Measurements from ENCODE around the gene SUN5.

The SUN5 gene

DNA sequence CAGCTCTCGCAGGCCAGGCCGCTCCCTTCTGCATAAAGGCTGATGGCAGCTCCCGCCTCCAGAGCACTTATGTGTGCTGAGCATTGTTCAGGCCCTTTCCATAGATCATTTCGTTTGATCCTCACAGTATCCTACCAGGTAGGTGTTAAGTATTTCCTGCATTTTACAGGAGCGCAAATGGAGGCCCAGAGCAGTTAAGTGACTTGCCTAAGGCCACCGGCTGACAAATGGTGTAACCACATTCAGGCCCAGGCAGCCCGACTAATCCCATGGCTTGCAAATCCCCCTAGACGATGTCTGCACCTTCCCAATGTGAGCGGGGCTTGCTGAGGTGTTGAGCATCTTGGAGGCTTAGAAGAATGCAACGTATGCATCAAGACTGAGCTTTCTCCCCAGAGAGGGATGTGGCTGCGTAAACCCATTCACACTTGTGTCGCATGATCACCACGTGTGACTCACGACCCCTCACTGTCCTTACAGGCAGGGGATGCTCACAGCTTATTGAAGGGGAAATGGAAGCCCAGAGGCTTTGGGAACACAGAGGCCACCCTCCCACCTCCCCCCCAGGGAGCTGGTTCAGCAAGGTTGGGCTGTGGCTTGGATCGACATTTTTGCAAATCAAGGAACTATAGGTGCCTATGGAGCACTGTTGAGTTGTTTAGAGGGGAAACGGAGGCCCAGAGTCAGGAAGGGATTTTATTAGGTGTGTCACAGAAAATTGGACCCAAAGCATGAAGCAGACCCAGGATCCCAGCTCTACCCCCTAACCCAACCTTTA lies 10.3 kb upstream of the SUN5 start:
- DNase-seq (ENCODE audit: low spot score) = no peak

- DNase-seq (ENCODE audit: low spot score) = no peak
Observed at GRCh38 chr20:33013701-33014326, 9.6 kb upstream of the SUN5 start.

- no peak for DNase-seq (ENCODE audit: low spot score)
Observed at GRCh38 chr20:33012327-33013189, 8.3 kb upstream of the SUN5 start.

GRCh38 chr20:33010674-33011449 lies 6.6 kb upstream of the SUN5 start:
- no peak for DNase-seq (ENCODE audit: low spot score)

DNA sequence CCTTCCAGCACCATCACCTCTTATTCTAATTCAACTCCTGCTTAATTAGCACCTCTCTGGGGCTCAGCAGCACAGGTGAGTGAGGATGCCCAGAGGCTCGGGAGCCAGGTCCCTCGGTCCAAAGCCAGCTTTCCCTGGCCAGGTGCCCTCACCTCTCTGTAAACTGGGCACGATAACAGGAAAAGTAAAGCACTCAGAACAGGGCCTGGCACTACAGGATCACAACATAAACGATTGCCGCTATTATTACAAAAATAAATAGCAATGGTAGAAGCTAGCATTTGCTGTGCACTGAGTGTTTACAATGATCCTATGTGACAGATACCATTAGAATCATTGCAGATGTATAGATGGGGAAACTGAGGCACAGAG lies 5.9 kb upstream of the SUN5 start:
- DNase-seq (ENCODE audit: low spot score) = no peak

DNA sequence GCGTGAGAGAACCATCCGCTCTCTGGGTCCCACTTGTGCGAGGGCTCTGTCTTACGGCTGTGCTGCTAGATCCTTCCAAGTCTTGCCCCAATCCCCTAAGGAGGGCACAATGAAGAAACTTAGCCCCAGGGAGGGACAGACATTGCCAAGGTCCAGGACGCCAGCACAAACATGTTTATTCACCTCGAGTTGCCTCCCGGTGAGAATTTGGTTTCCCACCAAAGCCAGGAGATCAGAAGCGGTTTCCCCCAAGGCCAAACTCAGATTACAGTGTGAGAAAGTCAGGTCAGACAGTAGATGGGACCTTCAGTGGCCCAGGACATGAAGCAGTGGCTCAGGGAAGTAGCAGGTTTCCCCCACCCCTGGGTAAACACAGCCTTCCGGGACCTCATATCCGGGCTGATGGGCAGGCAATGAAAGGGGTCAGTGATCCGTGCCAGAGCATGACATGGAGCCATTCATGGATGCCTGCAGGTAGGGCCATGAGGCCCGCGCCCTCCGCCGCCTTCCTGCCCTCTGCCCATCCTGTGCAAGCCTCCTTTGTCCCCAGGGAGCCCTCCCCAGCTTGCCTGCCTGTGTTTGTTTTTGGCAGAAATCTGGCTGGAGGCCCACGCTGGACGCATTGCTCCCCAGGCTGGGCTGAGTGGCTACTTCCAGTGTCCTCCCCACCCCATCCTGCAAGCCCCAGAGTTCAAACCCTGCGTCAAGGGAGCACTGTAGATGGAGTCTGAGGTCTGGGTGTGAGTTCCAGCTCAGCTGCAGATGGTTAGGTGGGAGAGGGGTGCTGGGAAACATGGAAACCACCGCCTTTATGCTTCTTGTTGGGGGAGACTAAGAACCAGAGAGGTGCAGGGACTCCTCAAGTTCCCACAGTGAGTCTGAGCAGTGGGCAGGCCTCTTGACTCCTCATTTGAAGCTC lies 5.2 kb upstream of the SUN5 start:
- DNase-seq (ENCODE audit: low spot score) = no peak

- DNase-seq (ENCODE audit: low spot score) = no peak
Observed at GRCh38 chr20:33008336-33009213, 4.3 kb upstream of the SUN5 start.

DNA sequence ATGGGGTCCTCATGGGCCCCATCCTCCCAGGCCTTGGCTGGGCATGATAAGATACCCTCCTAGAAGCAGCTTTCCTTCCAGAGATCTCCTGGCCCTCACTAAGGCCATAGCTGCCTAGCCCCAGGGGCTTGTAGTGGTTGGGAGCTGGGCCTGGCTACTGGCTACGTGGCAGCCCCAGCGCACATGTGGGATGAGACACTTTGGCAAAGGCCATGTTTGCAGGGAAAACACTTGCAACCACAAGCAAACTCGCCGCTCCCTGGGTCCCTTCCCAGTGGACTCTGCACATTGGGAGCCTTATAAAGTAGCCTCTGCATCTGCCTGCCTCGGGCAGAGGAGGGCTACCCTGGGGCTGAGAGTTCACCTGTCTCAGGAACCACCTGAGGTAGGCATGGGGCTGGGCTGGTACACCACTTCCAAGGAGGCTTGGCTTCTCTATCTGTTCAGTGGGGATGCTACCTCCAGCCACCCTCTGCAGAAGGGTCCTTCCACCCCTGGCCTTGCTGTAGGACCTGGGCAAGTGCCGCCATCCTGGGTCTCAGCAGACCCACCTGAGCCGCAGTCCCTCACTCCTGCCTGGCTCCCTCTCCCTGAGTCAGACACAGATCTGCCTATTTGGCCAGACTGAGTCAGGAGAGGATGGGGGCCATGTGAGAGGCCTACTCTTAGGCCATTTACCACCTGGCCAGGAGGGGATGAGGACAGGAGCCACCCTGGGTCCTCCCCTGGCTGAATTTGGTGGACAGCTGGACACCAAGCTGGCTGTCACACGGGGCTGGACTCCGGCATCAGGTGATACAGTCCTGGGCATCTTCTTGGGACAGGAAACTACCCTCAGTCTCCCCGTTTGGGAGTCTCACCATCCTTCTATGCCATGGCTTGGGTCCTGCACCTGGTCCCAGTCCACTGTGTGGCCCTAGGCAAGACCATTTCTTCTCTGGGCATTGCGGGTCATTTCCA lies 3.4 kb upstream of the SUN5 start, which contains the start of gene BPIFB2:
BPIFB2 (plus strand) TSS at position 329 of the 960 bp plus-strand sequence. CDS start 871 bp downstream, outside the sequence.
- no peak for DNase-seq (ENCODE audit: low spot score)

DNA sequence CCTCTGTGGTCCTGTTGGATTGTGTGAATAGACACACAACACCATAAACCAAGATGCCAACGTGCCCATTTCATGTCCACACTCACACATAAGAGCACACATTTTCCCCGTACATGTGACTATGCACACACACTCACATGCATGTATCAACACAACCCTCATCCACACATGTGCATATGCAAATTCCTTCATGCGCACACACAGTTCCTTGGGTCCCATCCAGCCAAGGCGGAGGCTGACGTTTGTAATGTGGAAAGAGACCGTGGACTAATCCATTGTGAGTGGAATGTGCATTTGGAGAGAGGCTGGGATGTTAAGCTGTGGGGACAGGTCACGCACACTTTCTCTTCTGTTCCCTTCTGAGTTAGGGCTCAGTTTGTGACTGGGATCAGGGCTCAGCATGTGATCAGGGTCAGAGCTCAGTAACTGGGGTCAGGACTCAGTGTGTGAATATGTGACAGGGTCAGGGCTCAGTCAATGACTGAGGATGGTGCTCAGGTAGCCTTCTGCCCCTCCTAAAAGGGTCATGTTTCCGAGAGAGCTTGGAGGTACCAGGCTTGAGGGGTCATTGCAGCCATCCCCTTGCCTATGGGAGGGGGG lies 2.6 kb upstream of the SUN5 start:
- no peak for DNase-seq (ENCODE audit: low spot score)

DNA sequence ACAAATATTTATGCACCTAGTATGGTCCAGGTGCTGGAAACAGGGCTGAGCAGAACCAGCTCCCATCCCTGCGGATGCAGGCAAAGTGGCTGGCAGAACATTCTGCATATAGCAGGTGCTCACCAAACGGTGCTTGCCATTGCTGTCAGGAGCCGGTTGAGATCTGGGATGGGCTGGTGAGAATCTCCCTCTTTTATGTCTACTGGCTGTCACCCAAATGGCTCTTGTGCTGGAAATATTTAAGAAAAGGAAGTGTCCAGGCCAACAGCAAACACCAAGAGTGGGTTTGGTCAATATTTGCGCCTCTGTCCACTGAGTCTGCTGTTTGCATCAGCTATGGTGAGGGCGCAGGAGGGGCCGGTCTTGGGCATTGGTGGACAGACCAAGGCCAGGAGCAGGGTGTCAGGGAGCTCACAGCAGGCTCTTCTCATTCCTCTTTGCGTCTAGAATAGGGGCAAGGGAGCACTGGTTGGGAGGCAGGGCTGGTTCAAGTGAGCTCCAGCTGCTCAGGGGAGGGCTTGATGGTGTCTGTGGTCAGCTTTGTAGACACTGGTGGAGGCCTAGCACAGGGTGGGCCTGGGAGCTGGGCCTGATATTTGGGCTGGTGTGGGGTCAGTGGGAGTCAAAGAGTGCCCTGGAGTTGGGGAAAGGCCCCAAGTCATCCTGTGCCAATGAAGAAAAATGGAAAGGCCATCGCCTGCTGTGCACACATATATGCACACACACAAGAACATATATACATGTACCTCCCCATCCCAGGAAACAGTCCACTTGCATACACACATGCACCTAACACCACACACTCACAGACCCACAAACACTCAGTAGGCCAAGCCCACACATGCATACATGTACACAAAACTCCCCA lies 1.9 kb upstream of the SUN5 start:
- DNase-seq (ENCODE audit: low spot score) = no peak

DNA sequence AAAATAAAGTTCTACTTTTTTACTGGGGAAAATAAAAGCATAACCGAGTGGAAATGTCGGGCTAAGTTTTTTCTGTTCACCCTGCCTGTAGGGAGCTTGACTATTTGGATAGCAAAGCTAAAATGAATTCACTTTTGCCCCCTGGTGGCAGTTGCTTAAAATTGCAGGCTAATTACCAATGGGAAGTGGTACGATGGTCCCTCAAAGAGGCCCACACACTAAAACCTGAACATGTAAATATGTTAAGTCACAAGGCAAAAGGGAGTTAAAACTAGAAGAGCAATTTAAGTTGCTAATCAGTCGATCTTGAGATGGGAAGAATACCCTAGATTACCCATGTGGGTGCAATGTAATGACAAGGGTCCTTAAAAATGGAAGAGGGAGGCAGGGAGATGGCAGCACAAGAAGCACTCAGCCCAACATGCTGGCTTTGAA lies 916 bp upstream of the SUN5 start:
- peak; percentile 29 for DNase-seq (ENCODE audit: low spot score)

GRCh38 chr20:33002087-33002808 lies 2.0 kb downstream of the SUN5 start:
- DNase-seq (ENCODE audit: low spot score) = no peak

GRCh38 chr20:33000802-33001466 lies 3.3 kb downstream of the SUN5 start:
- no peak for DNase-seq (ENCODE audit: low spot score)

DNA sequence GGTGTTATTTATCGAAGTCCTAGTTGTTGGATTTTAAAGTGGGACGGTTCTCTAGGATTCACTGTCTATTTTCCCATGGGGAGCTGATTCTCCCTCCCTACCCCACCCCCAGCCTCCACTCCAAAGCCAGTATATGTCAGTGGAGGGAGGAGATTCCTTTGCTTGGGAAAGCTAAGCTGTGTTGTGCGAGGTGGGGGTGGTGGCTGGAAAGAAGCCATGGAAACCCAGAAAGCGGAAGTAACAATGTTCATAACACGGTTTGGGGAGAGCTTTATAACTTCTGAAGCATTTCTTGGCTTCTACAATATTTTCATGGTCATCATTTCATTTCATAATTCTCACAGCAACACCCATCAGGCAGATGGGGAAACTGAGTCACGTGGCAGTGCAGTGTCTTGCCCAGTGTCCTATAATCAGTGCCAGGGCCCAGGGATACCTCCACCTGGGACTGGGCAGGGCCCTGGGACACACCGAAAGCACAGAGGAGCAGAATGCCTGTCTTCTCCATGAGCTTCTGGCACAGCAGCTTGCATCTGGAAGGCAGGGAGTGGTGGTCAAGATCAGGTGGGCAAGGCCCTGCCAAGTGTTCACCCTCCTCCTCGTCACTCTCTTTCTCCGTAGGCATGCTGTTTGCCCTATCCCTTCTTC lies 4.5 kb downstream of the SUN5 start:
- no peak for DNase-seq (ENCODE audit: low spot score)

DNA sequence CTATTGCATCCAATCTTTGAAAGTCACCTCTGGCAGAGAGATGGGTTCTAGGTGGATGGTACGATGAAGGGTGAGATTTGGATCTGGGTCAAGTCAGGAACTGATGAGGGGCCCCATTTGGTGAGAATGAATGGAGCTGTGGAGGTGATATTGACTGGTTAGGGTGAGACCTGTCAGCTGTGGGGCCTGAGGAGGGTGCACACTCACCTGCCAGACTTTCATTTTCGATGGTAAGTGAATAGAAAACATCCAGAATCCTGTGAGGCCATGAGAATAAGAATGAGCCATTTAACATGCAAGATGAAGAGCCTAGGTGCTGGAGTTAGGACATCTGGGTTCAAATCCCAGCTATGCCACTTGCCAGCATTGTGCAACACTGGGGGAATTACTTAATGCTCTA lies 6.8 kb downstream of the SUN5 start:
- DNase-seq (ENCODE audit: low spot score) = no peak
